T47D (cell line): ENCODE measurements around the gene PPM1L.
"Not testable (repeated sequence)": the region's sequence is repeated elsewhere in the genome, so short reads cannot be mapped to it uniquely, and the experiment has no call there.

Experiments
- DNase-seq, 2 experiments: peaks; one replicate each; pipeline versions ENCODE4 v3.0.0 to v3.0.0-alpha.2; 2011 to 2012; ENCODE audit warnings: low read depth in 1 of 2, low spot score in 1 of 2
- JUND ChIP-seq: IDR thresholded peaks from 2 replicates; pipeline ENCODE4 v1.6.1; 2012; ENCODE audit warnings: low read depth
- in situ Hi-C: cut with HindIII; loops from 2 replicates; pipeline ENCODE4 v1.10.0; 2016; ENCODE audit warnings: low sequenced_read_pairs, low pct_unique_long_range_greater_than_20kb

PPM1L gene

DNA sequence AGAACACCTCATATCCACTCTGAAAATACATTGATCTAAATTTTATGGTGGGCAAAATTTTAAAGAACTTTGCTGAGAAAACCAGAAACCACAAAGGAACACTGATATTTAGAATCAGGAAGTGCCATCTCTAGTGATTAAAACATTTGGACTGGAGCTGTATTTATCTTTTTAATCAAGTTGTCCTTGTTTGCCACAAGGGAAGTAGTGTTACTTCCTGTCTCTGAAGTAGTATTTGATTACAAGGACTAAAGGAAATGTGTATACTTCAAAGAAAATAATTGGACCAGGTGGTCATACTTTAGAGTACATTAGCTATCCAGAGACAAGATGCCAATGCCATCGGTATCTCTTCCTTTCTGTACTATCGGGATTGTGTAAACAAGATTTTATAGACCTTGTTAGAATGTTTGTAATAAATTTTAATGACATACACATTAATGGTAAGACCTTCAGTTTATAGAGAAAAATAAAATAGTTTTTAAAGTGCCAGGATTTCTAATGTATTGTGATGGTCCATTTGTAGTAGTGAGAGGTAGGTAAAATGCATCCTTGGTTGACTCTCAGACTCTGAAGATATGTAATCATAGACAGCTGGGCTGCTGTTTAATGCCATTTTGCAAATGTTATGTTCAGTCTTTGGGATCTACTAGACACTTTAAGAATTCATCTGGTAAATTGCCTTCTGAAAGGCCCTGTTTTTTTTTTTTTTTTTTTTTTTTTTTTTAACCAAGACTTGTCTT is 217.2 kb downstream of the PPM1L start:
- in situ Hi-C loops: no loop called here
- DNase-seq: no peak
- TF ChIP-seq JUND: no peak

DNA sequence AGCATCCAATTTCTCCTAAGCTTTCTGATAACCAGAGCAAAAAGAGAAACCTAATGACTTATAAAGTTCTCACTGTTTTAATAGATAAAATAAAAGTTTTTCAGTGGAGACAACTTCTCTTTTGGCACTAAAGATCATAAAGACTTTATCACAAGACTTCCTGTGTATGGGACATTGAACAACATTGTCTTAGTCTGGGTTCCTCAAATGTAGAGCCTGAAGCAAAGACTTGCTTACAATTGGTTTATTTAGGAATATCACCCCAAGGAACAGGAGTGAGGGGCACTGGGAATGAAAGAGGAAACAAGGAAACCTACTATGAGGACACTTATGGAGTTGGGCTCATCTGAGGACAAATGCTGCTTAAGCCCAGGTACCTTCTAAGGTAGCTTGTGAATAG is 221.7 kb downstream of the PPM1L start:
- TF ChIP-seq JUND: no peak
- in situ Hi-C loops: no loop called here
- no peak for DNase-seq

DNA sequence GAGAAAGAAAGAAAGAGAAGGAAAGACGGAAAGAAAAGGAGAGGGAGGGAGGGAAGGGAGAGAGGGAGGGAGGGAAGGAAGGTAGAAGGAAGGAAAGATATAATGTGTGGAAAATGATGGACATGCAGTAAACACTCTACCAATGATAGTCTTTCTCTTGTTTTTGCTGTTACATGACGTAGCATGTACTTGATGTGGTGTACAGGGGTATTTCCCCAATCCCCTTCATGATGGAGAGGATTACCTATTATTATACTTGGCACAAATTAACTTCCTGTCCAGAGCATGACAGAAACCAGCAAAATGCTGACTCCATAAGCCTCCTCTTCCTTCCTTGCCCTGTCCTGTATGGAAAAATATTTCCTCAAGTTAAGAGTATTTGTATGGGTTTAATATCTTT is 224.7 kb downstream of the PPM1L start:
- no peak for DNase-seq
- no peak for TF ChIP-seq JUND
- in situ Hi-C loops: no loop called here

DNA sequence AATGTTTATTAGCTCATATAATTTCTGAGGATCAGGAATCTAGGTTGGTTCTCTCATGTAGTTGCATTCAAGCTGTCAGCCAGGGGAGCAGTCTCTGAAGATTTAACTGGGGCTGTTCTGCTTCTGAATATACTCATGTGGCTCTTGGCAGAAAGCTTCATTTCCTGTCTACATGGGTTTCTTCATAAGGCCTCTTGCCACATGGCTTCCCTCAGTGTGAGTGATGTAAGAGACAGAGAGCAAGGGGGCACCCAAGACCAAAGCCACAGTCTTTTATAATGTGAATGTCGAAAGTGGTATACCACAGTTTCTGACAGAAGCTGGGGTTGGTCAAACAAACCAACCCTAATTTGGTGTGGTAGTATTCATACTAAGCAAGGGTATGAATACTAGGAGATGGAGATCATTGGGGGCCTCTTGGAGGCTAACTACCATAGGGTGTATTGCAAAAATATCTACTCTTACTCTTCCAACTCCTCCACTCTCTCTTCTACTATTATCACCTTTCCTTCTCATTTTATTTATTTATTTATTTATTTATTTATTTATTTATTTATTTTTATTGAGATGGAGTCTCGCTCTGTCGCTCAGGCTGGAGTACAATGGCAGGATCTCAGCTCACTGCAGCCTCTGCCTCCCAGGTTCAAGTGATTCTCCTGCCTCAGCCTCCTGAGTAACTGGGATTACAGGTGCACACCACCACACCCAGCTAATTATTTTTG is 225.3 kb downstream of the PPM1L start:
- in situ Hi-C loops: no loop called here
- no peak for DNase-seq
- no peak for TF ChIP-seq JUND

DNA sequence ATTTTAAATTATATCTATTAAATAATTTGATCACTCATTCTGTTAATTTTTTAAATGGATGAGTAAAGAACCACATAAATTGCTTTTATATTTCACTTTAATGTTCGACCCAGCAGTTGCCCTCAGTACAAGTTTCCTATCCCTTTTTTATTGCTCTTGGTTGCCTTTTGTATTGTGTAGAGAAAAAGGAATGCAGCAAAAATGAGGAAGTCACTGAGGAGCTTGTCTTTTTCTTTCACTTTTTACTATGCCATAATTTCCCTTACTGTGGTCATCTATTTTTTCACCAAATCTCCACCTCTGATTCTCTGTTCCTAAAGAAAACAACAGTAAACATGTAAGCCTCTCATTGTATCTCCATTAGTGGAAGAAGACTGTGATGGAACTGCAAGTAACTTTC is 226.5 kb downstream of the PPM1L start:
- in situ Hi-C loops: no loop called here
- TF ChIP-seq JUND: no peak
- no peak for DNase-seq

DNA sequence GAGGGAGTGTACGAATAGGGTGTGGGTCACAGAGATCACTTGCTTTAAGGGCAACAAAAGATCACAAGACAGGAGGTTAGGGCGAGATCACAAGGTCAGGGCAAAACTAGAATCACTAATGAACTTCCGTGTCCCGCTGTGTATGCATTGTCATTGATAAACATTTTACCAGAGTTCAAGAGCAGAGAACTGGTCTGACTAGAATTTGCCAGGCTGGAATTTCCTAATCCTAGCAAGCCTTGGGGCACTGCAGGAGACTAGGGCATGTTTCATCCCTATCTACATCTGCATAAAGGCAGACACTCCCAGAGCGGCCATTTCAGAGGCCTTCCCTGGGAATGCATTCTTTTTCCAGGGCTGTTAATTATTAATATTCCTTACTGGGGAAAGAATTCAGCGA is 227.9 kb downstream of the PPM1L start:
- peak in 1 of 2 experiments; percentile 20 for DNase-seq
- in situ Hi-C loops: not testable (repeated sequence)

DNA sequence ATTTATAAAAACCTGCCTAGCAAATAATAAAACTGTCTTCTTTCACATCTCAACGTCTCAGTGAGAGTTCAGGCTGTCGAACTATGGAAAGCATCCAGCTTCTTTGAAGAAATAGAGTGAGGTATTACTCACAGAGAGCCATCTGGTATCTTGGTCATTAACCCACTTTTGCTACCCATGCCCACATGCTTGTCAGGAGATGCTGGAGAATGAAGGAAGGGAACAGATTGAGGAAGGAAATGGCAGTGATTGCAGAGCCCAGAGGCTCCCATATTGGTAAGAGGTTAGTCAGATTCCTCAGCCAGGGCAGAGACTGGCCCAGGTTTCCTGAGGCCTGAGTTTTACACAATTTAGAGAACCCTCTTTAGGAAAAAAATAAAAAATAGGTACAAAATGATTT is 230.0 kb downstream of the PPM1L start:
- in situ Hi-C loops: no loop called here
- no peak for TF ChIP-seq JUND
- no peak for DNase-seq

DNA sequence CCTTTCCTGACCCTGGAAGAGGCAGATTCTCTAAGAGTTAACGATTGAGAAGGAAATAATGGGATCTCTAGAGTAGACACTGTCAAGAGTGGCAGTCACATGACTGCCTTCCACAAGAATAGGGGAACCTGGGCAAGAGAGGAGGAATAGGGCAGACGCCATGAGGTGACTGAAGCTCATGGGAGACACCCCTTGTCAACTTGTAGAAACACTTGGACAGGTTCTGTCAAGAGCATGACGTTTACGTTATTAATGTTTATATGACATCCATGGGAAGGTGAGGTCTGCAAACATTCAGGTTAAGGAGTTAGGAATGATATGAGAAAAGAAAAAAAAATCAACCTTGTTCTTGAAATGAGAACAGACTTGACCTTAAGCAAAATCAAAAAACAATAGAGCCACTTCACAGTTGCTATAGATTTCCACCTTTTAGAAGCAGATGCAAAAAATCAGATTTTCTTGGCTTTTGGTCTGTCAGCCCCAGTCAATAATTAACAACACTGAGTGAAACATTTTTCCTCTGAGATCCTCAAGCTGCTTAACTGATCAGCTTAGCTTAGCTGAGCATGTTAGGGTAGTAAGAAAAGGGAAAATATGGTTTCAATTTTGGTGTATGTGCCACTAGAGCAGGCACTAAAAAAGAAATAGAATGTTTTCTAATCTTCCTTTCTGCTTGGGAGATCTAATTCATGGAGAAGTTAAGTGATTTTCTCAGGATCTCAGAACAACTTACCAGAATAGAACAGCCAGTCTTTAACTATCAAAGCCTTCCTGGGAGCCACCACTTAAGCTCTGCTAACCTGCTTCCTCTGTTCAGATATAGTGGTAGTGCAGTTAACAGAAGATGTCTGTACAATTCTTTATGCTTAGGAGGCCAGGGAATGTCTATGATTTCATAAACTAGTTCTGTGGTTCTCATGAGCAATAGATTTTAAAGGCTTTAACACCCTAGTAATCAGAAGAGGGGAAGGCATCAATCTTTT is 232.2 kb downstream of the PPM1L start:
- in situ Hi-C loops: no loop called here
- no peak for TF ChIP-seq JUND
- DNase-seq: no peak

DNA sequence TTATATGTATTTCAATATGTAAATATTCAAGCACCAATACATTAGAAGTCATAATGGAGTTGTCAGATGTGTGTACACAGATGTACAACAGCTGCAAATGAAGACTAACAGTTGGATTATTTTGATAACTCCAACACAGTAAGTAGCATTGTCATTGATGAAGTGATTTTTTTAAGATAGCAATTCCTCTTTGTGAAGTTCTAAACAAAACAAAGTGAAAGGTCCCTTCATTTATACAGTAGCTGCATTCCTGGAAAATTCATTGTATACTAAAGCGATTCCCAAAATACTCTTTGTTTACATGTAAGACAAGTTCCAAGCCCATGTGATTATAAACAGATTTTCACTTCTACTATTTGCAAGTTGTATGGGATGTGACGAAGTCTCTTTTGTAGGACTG is 234.4 kb downstream of the PPM1L start:
- DNase-seq: no peak
- in situ Hi-C loops: no loop called here
- TF ChIP-seq JUND: no peak

DNA sequence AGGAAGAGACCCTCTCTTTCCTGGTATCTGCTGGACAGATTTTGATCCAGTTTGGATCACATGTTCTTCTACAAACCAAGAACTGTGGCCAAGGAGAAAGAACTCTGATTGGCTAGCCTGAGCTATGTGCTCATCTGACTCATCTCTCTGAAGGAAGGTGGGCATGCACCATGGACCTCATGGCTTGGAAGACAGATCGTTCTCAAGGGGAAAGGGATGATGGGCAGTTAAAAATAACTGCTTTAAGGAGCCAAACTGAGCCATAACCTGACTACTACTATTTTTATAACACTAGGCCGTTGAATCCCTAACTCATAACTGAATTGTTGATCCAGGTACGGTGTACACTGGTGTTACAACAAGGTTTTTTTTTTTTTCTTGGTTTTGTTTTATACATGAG is 236.7 kb downstream of the PPM1L start:
- in situ Hi-C loops: no loop called here
- TF ChIP-seq JUND: no peak
- DNase-seq: no peak

DNA sequence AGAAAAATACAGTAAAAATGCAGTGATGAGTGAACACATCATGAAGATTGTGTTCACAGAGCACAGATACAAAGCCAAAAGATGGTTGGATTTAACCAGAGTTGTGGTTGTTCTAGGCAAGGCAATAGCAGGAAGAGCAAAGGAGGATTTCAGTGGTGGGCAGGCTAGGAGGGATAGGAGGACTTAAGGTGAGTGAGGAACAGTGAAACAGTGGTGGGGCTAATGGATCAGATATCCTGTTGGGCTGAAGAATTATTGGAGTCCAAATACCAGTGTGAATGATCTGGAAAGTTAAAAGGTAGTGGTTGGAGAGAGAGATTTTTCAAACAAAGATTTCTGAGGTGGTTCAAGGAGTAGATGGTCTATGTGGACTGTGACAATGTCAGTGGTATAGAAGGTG is 240.8 kb downstream of the PPM1L start:
- DNase-seq: no peak
- no peak for TF ChIP-seq JUND
- in situ Hi-C loops: no loop called here

DNA sequence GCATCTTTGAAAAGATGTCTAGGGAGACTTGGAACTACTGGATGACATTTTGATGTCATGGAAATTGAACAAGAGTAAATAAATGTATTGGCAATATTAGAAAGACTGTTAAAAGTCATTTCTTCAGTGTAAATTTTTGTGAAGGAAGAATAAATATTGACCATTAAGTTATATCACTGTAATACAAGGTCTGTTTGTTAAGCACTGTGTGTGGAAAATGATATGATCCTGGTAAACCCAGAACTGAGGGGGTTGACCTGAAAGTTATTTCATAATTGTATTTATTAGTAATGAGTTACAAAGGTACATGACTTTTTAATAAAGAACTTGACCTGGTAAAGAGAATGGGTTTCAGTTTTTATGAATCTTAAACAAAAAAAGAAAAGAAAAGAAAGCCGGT is 242.6 kb downstream of the PPM1L start:
- DNase-seq: no peak
- in situ Hi-C loops: no loop called here
- TF ChIP-seq JUND: no peak

DNA sequence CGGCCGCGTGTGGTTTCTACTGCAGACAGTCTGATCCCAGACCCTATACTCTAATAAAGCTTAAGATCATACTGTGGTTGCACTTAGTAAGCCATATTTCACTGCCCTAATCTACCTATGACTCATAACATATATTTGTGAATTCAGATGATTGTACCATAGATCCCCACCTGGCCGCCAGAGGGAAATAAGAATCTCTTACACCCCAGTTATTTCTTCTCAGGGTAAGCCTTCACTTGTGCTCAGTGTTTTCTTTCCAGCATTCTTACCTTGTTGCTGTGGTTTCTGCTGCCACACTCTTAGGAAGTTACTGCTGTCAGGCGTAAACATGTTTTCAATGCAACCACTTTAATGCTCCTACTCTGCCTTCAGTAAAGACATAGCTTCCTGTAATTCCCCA is 243.2 kb downstream of the PPM1L start:
- peak in 1 of 2 experiments; percentile 58 for DNase-seq
- no peak for TF ChIP-seq JUND
- in situ Hi-C loops: no loop called here
